Right renal cortex interstitium (tissue), 3 donors: ENCODE measurements around the gene SLC19A3. TPM values are rescaled to one million over a fixed set of nuclear protein-coding genes. Genes with fewer than 3 reads are reported as not detected.
"Not testable (repeated sequence)": the region's sequence is repeated elsewhere in the genome, so short reads cannot be mapped to it uniquely, and the experiment has no call there.

ENCODE experiments used
- DNase-seq, 3 donors: peaks; one replicate each; pipeline ENCODE4 v3.0.0-alpha.2; 2013; ENCODE audit warnings: low read depth in 3 of 3, low spot score in 2 of 3
- polyA plus RNA-seq, 3 donors: library from polyadenylated mRNA; unstranded; fragments of 120-200 nt; gene quantifications; one replicate each; pipeline ENCODE4 v1.2.1, GENCODE V29; 2013; ENCODE audit not compliant: insufficient read length in 3 of 3

The SLC19A3 gene
- polyA plus RNA-seq, 3 donors = 6.6 to 9.3 (median 7.0) TPM

GRCh38 chr2:227706859-227707258 is 11.0 kb downstream of the SLC19A3 start:
- no peak for DNase-seq

GRCh38 chr2:227703961-227704360 is 13.9 kb downstream of the SLC19A3 start:
- no peak for DNase-seq

- DNase-seq = no peak
These were observed 14.5 kb downstream of the SLC19A3 start for GRCh38 chr2:227703280-227703732.

GRCh38 chr2:227701556-227701955 is 16.3 kb downstream of the SLC19A3 start:
- DNase-seq = no peak

- DNase-seq = no peak
These were observed 20.7 kb downstream of the SLC19A3 start for GRCh38 chr2:227696990-227697679.

- no peak for DNase-seq
These were observed 30.6 kb downstream of the SLC19A3 start for GRCh38 chr2:227687189-227687588.

GRCh38 chr2:227684258-227684657 is 33.6 kb downstream of the SLC19A3 start:
- DNase-seq = no peak

GRCh38 chr2:227677928-227678327 is 39.9 kb downstream of the SLC19A3 start:
- no peak for DNase-seq

GRCh38 chr2:227674485-227674884 is 43.3 kb downstream of the SLC19A3 start:
- DNase-seq = no peak

- DNase-seq = not testable (repeated sequence)
These were observed 44.2 kb downstream of the SLC19A3 start for GRCh38 chr2:227673620-227674019.

- DNase-seq = no peak
These were observed 46.5 kb downstream of the SLC19A3 start for GRCh38 chr2:227671170-227671905.

GRCh38 chr2:227666631-227667170 is 51.1 kb downstream of the SLC19A3 start, which contains the start of gene SCYGR5:
SCYGR5 (plus strand) TSS chr2:227666804; CDS start chr2:227666804, 0 bp downstream.
- DNase-seq = not testable (repeated sequence)

- no peak for DNase-seq
These were observed 52.5 kb downstream of the SLC19A3 start for GRCh38 chr2:227665189-227665940.

- no peak for DNase-seq
These were observed 56.0 kb downstream of the SLC19A3 start for GRCh38 chr2:227661827-227662226.

GRCh38 chr2:227661025-227661649 is 56.7 kb downstream of the SLC19A3 start:
- no peak for DNase-seq

GRCh38 chr2:227657199-227657845 is 60.5 kb downstream of the SLC19A3 start:
- DNase-seq = no peak

GRCh38 chr2:227655454-227655853 is 62.4 kb downstream of the SLC19A3 start:
- no peak for DNase-seq

- DNase-seq = no peak
These were observed 63.4 kb downstream of the SLC19A3 start for GRCh38 chr2:227654426-227654825.

- no peak for DNase-seq
These were observed 64.4 kb downstream of the SLC19A3 start for GRCh38 chr2:227653419-227653818.

- DNase-seq = no peak
These were observed 73.8 kb downstream of the SLC19A3 start for GRCh38 chr2:227643990-227644551.
